Spinal cord (tissue), 10 donors: Measurements from ENCODE around the gene LRTM2. TPM values are rescaled to one million over a fixed set of nuclear protein-coding genes. Genes with fewer than 3 reads are reported as not detected.

Experiments
- DNase-seq, 6 donors: peaks; one replicate each; pipeline versions ENCODE4 v3.0.0 to v3.0.0-alpha.2; 2013 to 2015; ENCODE audit warnings: low spot score in 6 of 6, low read depth in 4 of 6
- H3K27ac ChIP-seq: one replicate; pipeline ENCODE4 v1.5.1; 2013; ENCODE audit warnings: low read depth, low read length, control low read depth
- H3K27me3 ChIP-seq: one replicate; pipeline ENCODE4 v1.6.1; 2013; ENCODE audit warnings: low read length; ENCODE audit not compliant: control insufficient read depth, insufficient read depth
- H3K36me3 ChIP-seq: one replicate; pipeline ENCODE4 v1.6.1; 2013; ENCODE audit warnings: low read length; ENCODE audit not compliant: control insufficient read depth, insufficient read depth
- H3K4me1 ChIP-seq: one replicate; pipeline ENCODE4 v1.6.1; 2013; ENCODE audit warnings: low read length; ENCODE audit not compliant: control insufficient read depth, insufficient read depth
- H3K4me3 ChIP-seq: one replicate; pipeline ENCODE4 v1.5.1; 2013; ENCODE audit warnings: low read depth, low read length, control low read depth
- H3K9me3 ChIP-seq: one replicate; pipeline ENCODE4 v1.6.1; 2013; ENCODE audit warnings: low read length; ENCODE audit not compliant: control insufficient read depth, insufficient read depth
- WGBS: methylation state at CpG from one replicate; pipeline ENCODE4 v1.1.5; 2013; ENCODE audit warnings: missing lambda C conversion rate; ENCODE audit not compliant: insufficient coverage; 5-methylcytosine and 5-hydroxymethylcytosine counted together
- polyA plus RNA-seq, 2 donors: library from polyadenylated mRNA; unstranded; fragments of 120-200 nt; gene quantifications; one replicate each; pipeline ENCODE4 v1.2.1, GENCODE V29; 2013; ENCODE audit not compliant: insufficient read length in 2 of 2
- total RNA-seq, 2 donors: library from RNA; depleted of rRNA in 1 of 2; stranded (reverse); fragments of 120-200 nt in 1 of 2; fragments of >200 nt in 1 of 2; gene quantifications; one replicate each; pipeline versions ENCODE4 v1.2.3 to v1.2.4, GENCODE V29; 2013 to 2014
- donor health status: healthy.

The LRTM2 gene
- total and polyA plus RNA-seq, 4 donors, result 1.4 to 9.6 (median 5.3) TPM

DNA sequence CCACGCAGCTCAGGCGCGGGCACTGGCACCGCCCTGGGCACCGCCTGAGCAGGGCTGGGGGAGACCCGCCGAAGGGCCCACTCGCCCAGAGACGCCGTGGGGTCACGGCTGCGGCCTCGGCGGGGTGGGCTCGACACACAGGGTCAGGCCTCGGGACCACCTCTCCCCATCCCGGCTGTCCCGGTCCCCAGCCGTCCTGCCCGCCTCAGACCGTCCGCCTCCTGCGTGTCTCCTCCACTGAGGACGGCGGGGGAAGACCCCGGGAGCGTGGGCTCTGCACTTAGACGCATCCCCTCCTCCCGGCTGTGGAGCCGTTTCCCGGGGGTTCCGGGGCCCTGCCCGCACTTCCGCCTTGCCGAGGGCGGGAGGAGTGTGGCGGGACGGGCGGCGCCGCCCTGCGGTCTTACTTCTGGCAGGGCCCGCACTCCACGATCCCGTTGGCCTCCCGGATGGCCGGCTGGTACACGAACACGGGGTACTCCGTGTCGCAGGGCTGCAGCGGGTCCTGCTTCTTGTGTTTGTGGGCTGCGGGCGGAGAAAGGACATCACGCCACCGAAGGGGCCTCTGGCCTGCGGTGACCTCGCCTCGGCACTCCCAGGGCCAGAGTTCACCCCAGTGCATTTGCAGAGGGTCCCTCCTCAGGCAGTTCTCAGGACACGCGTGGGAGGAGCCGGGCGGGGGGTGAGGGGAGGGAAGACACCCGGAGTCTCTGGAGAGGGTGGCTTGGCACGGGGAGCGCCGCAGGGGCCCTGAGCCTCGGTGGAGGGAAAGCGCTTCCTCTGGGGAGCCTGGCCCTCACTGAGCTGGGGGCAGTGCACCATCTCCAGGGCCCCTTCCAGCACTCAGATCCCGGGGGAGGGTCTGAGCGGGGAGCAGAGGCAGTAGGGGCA lies 23.1 kb upstream of the LRTM2 start:
- 31% methylated on average over 69 of the region's 71 CpGs for WGBS
- H3K27ac ChIP-seq, result peak overlapping the region; percentile 51
- no peaks in the 10 kb centered on the region for H3K9me3 ChIP-seq
- peaks cover 6% of the 10 kb centered on the region for H3K27me3 ChIP-seq
- peaks cover 36% of the 10 kb centered on the region for H3K4me1 ChIP-seq
- H3K4me3 ChIP-seq, result peak overlapping the region; percentile 47
- no peaks in the 10 kb centered on the region for H3K36me3 ChIP-seq
- DNase-seq, result peak in 1 of 6 donors; percentile 24

- 90% methylated on average over 22 of the region's 22 CpGs for WGBS
- no peak for DNase-seq
- no peak overlapping the region for H3K27ac ChIP-seq
Observed at GRCh38 chr12:1797991-1798640, 22.2 kb upstream of the LRTM2 start.

GRCh38 chr12:1798641-1799020 lies 21.7 kb upstream of the LRTM2 start:
- DNase-seq, result no peak
- WGBS, result 98% methylated on average over 6 of the region's 6 CpGs
- no peak overlapping the region for H3K27ac ChIP-seq
- H3K4me1 ChIP-seq, result peaks cover 36% of the 10 kb centered on the region
- H3K9me3 ChIP-seq, result no peaks in the 10 kb centered on the region
- no peak overlapping the region for H3K4me3 ChIP-seq
- H3K27me3 ChIP-seq, result peaks cover 6% of the 10 kb centered on the region
- no peaks in the 10 kb centered on the region for H3K36me3 ChIP-seq

More at GRCh38 chr12:1797991-1798640, 22.2 kb upstream of the LRTM2 start:
- Histone ChIP-seq H3K27me3 (peaks cover 6% of the 10 kb centered on the region), H3K4me1 (peaks cover 36% of the 10 kb centered on the region), H3K36me3 (no peaks in the 10 kb centered on the region), H3K9me3 (no peaks in the 10 kb centered on the region), H3K4me3 (no peak overlapping the region)

DNA sequence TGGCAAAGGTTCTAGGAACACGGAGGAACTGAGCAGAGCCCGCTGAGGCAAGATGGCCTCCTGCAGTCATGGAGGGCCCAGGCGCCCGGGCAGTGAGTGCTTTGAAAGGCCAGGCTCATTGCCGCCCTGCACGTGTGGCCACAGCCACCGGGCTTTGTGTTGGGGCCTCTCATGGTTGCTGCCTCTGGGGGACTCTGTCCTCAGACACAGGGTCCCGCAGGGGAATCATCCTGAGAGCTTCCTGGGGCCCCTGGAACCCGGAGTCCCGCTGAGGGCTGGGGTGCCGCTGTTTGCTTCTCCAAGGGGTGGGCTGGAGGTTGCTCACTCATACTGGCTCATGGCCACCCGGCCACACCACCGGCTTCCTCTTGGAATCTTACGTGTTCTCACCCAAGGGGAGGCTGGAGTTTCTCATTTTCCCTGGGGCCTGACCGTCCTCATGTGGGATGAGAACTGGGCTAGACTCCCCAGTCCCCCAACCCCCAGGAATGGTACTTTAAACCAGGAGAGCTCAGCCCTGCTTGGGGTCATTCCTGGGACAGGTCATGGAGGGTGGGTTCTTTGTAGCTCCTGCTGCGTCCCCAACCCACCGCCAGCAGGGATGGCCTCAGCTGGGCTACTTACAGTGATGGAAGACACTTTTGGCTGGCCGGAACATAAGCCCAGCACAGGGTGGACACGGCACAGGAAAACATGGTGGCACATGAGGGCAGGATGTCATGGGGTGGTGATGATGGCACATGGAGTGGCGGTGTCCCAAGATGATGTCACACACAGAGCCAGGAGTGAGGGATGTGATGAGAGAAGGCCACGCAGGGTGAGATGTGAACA lies 21.1 kb upstream of the LRTM2 start:
- Histone ChIP-seq H3K27ac (no peak overlapping the region), H3K4me1 (peaks cover 36% of the 10 kb centered on the region), H3K27me3 (peaks cover 6% of the 10 kb centered on the region), H3K36me3 (no peaks in the 10 kb centered on the region), H3K4me3 (no peak overlapping the region), H3K9me3 (no peaks in the 10 kb centered on the region)
- WGBS, result 94% methylated on average over 21 of the region's 21 CpGs
- DNase-seq, result no peak

- Histone ChIP-seq H3K27ac (no peak overlapping the region), H3K27me3 (peaks cover 6% of the 10 kb centered on the region), H3K4me3 (no peak overlapping the region), H3K4me1 (peaks cover 41% of the 10 kb centered on the region), H3K9me3 (no peaks in the 10 kb centered on the region), H3K36me3 (no peaks in the 10 kb centered on the region)
- DNase-seq, result no peak
- 94% methylated on average over 11 of the region's 12 CpGs for WGBS
Observed at GRCh38 chr12:1799882-1800400, 20.4 kb upstream of the LRTM2 start.

DNA sequence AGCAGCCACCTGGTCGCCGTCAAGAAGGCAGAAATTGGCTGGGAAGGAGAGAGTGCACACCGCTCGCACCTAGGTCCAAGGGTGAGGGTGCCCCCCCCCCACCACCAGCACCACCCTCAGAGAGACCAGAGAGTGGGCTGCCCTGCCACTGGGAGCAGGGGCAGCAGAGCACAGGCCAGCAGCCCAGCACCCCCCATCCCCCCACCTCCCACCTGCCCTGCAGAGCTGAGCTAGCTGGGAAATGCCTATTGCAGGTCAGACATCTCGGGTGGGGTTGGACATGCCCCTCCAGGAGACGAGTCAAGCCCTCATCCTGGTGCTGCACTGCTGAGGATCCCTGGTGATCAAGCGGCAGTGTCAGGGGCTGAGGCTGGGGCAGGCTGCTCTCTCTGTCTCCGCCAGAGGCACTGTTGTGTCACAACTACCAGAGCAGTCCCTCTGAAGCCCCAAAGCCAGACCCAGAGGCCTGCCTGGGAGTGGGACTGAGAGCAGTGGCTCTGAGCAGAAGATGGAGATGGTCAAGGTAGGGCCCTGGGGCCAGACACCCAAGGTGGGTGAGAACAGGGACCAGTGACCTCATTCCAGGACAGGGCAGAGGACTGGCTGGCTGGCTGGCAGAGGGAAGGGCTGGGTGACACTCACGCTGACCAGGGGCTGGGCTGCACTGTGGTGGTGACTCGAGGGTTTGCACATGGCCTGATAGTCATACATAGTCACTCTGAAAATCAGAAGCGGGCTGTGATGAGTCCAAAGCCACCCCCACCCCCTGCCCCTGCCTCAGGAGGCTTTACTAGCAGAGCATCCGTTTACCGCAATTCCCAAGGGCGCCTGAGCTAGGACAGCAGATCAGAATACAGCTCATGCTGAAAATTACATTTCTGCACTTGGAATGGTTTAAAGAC lies 19.7 kb upstream of the LRTM2 start:
- H3K27ac ChIP-seq, result no peak overlapping the region
- DNase-seq, result peak in 1 of 6 donors; percentile 71
- 60% methylated on average over 9 of the region's 14 CpGs for WGBS
- H3K9me3 ChIP-seq, result no peaks in the 10 kb centered on the region
- peaks cover 41% of the 10 kb centered on the region for H3K4me1 ChIP-seq
- H3K4me3 ChIP-seq, result no peak overlapping the region
- no peaks in the 10 kb centered on the region for H3K36me3 ChIP-seq
- peaks cover 6% of the 10 kb centered on the region for H3K27me3 ChIP-seq

GRCh38 chr12:1801303-1801975 lies 18.9 kb upstream of the LRTM2 start:
- DNase-seq, result no peak
- no peak overlapping the region for H3K27ac ChIP-seq
- H3K36me3 ChIP-seq, result no peaks in the 10 kb centered on the region
- H3K4me1 ChIP-seq, result peaks cover 38% of the 10 kb centered on the region
- H3K4me3 ChIP-seq, result no peak overlapping the region
- H3K9me3 ChIP-seq, result no peaks in the 10 kb centered on the region
- H3K27me3 ChIP-seq, result peaks cover 3% of the 10 kb centered on the region
- 68% methylated on average over 7 of the region's 16 CpGs for WGBS

- Histone ChIP-seq H3K4me3 (no peak overlapping the region), H3K27me3 (no peaks in the 10 kb centered on the region), H3K27ac (no peak overlapping the region), H3K4me1 (peaks cover 25% of the 10 kb centered on the region), H3K36me3 (no peaks in the 10 kb centered on the region), H3K9me3 (no peaks in the 10 kb centered on the region)
- no peak for DNase-seq
- WGBS, result 85% methylated on average over 6 of the region's 7 CpGs
Observed at GRCh38 chr12:1803736-1804135, 16.6 kb upstream of the LRTM2 start.
